GM12878 (cell line): ENCODE data around the gene EBI3. TPM values are rescaled to one million over a fixed set of nuclear protein-coding genes. Genes with fewer than 3 reads are reported as not detected.

ENCODE experiments used
- ASH2L ChIP-seq: fragments of 300-600, 200-600 bp; sonication (generic); IDR thresholded peaks from 2 replicates; pipeline ENCODE4 v1.6.1; 2017; ENCODE audit warnings: low read depth, mild to moderate bottlenecking, borderline replicate concordance
- BMI1 ChIP-seq: fragments of 450-650 bp; IDR thresholded peaks from 2 replicates; pipeline ENCODE4 v1.6.1; 2016; ENCODE audit warnings: mild to moderate bottlenecking, moderate library complexity, borderline replicate concordance
- CEBPB ChIP-seq, 2 experiments: fragments of 150-350 bp in 1 of 2; IDR thresholded peaks; 2 replicates each; pipeline ENCODE4 v1.6.1; 2012 to 2014; ENCODE audit warnings: low read depth in 2 of 2, low read length in 2 of 2, borderline replicate concordance in 1 of 2, inconsistent platforms in 1 of 2
- ETV6 ChIP-seq, 2 experiments: fragments of 450-650 bp in 1 of 2; IDR thresholded peaks in 1 of 2; conservative IDR thresholded peaks in 1 of 2; 2 replicates each; pipeline ENCODE4 v1.6.1; 2014; ENCODE audit warnings: antibody characterized with exemption in 1 of 2, borderline replicate concordance in 1 of 2, low read depth in 1 of 2, mild to moderate bottlenecking in 1 of 2, moderate library complexity in 1 of 2
- FOS ChIP-seq: IDR thresholded peaks from 3 replicates; pipeline ENCODE4 v1.6.1; 2011; ENCODE audit warnings: borderline replicate concordance; ENCODE audit not compliant: insufficient read length; ENCODE audit errors: extremely low read depth
- HCFC1 ChIP-seq: fragments of 150-350 bp; IDR thresholded peaks from 2 replicates; pipeline ENCODE4 v1.6.1; 2014; ENCODE audit warnings: low read length
- MEF2A ChIP-seq: IDR thresholded peaks from 2 replicates; pipeline ENCODE4 v1.6.1; 2011; ENCODE audit warnings: low read depth, mild to moderate bottlenecking, low read length, moderate library complexity; ENCODE audit not compliant: insufficient read depth
- NBN ChIP-seq: fragments of 450-650 bp; IDR thresholded peaks from 2 replicates; pipeline ENCODE4 v1.6.1; 2016
- RBBP5 ChIP-seq: fragments of 200-600 bp; sonication (generic); conservative IDR thresholded peaks from 2 replicates; pipeline ENCODE4 v1.6.1; 2016
- SMAD5 ChIP-seq: IDR thresholded peaks from 2 replicates; pipeline ENCODE4 v1.6.1; 2016; ENCODE audit warnings: antibody characterized with exemption, low read depth
- YY1 ChIP-seq: IDR thresholded peaks from 2 replicates; pipeline ENCODE4 v1.6.1; 2011; ENCODE audit warnings: low read depth, mild to moderate bottlenecking, low read length
- polyA plus RNA-seq, 11 experiments: library from polyadenylated mRNA; depleted of rRNA in 4 of 11; unstranded in 6 of 11; stranded (reverse) in 5 of 11; fragments of >200 nt; fragmentation: Nextera tagmentation in 4 of 11; fragmentation: Illumina TruSeq in 1 of 11; extraction: Ambion mirVana in 4 of 11; extraction: Trizol in 1 of 11; gene quantifications; 1 replicate in 1 of 11; 2 replicates in 10 of 11; pipeline versions ENCODE4 v1.2.1 to v1.2.3, GENCODE V29; 2011 to 2016; ENCODE audit warnings: inconsistent platforms in 2 of 11, missing spikeins in 2 of 11, low read depth in 1 of 11
- total RNA-seq, 4 experiments: library from RNA; depleted of rRNA in 3 of 4; stranded (reverse); fragments of >200 nt in 3 of 4; fragmentation: Illumina TruSeq in 1 of 4; extraction: Trizol in 1 of 4; gene quantifications; 2 replicates each; pipeline versions ENCODE4 v1.2.1 to v1.2.3, GENCODE V29; 2013 to 2021
- TF ChIP-seq, protein P1 (sequence below): fragments of 450-650 bp; formaldehyde crosslinking; IDR thresholded peaks from 2 replicates; pipeline ENCODE4 v1.5.0; 2022; ENCODE audit warnings: mild to moderate bottlenecking, missing genetic modification characterization
- TF ChIP-seq, protein P2 (sequence below): fragments of 450-650 bp; IDR thresholded peaks from 2 replicates; pipeline ENCODE4 v1.6.1; 2018; ENCODE audit warnings: borderline replicate concordance, mild to moderate bottlenecking; ENCODE audit not compliant: partially characterized antibody
- TF ChIP-seq, protein P3 (sequence below): fragments of 450-650 bp; IDR thresholded peaks from 2 replicates; pipeline ENCODE4 v1.6.1; 2017; ENCODE audit warnings: mild to moderate bottlenecking
- TF ChIP-seq, protein P4 (sequence below): IDR thresholded peaks from 2 replicates; pipeline ENCODE4 v1.6.1; 2011; ENCODE audit warnings: mild to moderate bottlenecking, low read depth, low read length, moderate library complexity; ENCODE audit not compliant: insufficient replicate concordance
- TF ChIP-seq, protein P5 (sequence below): fragments of 450-650 bp; IDR thresholded peaks from 2 replicates; pipeline ENCODE4 v1.6.1; 2017; ENCODE audit warnings: low read depth, mild to moderate bottlenecking, moderate library complexity
- TF ChIP-seq, protein P6 (sequence below): IDR thresholded peaks from 2 replicates; pipeline ENCODE4 v1.6.1; 2011; ENCODE audit warnings: borderline replicate concordance, low read depth, mild to moderate bottlenecking, moderate library complexity, low read length; ENCODE audit not compliant: insufficient read depth, poor library complexity, severe bottlenecking

Gene EBI3
- total and polyA plus RNA-seq, 10 of the 15 experiments (the other 5 are each of a cell fraction or from before 2014, with no cell fraction given): 22.0 to 288 (median 186) TPM

DNA sequence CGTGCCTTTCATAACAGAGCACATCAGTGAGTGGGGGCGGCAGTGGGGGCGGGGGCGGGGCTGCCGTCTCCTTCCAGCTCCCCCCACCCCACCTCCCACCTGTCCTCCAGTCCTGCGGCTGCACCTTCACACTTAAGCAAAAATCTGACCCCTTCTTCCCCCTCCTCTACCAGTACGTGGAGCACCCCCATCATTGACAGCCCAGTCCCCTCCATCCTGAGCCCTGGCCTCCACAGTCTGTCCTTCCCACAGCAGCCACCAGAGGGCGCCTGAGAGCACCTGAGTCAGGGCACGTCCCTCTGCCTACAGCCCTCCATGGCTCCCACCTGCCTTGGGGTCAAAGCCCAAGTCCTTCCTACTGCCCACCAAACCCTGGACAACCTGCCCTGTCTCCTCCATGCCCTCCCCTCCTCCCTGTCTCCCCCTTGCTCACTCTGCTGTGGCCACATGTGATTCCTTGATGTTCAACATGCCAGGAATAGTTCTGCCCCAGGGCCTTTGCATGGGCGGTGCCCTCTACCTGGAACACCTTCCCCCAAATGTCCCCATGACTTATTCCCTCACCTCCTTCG lies 4.0 kb downstream of the EBI3 start (continued):
- TF ChIP-seq, protein P1, sequence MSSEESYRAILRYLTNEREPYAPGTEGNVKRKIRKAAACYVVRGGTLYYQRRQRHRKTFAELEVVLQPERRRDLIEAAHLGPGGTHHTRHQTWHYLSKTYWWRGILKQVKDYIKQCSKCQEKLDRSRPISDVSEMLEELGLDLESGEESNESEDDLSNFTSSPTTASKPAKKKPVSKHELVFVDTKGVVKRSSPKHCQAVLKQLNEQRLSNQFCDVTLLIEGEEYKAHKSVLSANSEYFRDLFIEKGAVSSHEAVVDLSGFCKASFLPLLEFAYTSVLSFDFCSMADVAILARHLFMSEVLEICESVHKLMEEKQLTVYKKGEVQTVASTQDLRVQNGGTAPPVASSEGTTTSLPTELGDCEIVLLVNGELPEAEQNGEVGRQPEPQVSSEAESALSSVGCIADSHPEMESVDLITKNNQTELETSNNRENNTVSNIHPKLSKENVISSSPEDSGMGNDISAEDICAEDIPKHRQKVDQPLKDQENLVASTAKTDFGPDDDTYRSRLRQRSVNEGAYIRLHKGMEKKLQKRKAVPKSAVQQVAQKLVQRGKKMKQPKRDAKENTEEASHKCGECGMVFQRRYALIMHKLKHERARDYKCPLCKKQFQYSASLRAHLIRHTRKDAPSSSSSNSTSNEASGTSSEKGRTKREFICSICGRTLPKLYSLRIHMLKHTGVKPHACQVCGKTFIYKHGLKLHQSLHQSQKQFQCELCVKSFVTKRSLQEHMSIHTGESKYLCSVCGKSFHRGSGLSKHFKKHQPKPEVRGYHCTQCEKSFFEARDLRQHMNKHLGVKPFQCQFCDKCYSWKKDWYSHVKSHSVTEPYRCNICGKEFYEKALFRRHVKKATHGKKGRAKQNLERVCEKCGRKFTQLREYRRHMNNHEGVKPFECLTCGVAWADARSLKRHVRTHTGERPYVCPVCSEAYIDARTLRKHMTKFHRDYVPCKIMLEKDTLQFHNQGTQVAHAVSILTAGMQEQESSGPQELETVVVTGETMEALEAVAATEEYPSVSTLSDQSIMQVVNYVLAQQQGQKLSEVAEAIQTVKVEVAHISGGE (CRISPR knock-in tag): no peak
- TF ChIP-seq FOS: no peak
- TF ChIP-seq RBBP5: no peak
- TF ChIP-seq, protein P2, sequence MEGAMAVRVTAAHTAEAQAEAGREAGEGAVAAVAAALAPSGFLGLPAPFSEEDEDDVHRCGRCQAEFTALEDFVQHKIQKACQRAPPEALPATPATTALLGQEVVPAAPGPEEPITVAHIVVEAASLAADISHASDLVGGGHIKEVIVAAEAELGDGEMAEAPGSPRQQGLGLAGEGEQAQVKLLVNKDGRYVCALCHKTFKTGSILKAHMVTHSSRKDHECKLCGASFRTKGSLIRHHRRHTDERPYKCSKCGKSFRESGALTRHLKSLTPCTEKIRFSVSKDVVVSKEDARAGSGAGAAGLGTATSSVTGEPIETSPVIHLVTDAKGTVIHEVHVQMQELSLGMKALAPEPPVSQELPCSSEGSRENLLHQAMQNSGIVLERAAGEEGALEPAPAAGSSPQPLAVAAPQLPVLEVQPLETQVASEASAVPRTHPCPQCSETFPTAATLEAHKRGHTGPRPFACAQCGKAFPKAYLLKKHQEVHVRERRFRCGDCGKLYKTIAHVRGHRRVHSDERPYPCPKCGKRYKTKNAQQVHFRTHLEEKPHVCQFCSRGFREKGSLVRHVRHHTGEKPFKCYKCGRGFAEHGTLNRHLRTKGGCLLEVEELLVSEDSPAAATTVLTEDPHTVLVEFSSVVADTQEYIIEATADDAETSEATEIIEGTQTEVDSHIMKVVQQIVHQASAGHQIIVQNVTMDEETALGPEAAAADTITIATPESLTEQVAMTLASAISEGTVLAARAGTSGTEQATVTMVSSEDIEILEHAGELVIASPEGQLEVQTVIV: no peak
- TF ChIP-seq, protein P3, sequence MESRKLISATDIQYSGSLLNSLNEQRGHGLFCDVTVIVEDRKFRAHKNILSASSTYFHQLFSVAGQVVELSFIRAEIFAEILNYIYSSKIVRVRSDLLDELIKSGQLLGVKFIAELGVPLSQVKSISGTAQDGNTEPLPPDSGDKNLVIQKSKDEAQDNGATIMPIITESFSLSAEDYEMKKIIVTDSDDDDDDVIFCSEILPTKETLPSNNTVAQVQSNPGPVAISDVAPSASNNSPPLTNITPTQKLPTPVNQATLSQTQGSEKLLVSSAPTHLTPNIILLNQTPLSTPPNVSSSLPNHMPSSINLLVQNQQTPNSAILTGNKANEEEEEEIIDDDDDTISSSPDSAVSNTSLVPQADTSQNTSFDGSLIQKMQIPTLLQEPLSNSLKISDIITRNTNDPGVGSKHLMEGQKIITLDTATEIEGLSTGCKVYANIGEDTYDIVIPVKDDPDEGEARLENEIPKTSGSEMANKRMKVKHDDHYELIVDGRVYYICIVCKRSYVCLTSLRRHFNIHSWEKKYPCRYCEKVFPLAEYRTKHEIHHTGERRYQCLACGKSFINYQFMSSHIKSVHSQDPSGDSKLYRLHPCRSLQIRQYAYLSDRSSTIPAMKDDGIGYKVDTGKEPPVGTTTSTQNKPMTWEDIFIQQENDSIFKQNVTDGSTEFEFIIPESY: 0 out of 2 replicates have a peak, but pooled peaks have one; percentile 17
- TF ChIP-seq, protein P4, sequence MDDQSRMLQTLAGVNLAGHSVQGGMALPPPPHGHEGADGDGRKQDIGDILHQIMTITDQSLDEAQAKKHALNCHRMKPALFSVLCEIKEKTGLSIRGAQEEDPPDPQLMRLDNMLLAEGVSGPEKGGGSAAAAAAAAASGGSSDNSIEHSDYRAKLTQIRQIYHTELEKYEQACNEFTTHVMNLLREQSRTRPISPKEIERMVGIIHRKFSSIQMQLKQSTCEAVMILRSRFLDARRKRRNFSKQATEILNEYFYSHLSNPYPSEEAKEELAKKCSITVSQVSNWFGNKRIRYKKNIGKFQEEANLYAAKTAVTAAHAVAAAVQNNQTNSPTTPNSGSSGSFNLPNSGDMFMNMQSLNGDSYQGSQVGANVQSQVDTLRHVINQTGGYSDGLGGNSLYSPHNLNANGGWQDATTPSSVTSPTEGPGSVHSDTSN: no peak
- TF ChIP-seq HCFC1: no peak
- no peak for TF ChIP-seq BMI1
- no peak for TF ChIP-seq CEBPB (IDR thresholded peaks at IDR 0.05; ENCODE audit: borderline replicate concordance in 1 of 2, low read depth in 2 of 2, low read length in 2 of 2)
- TF ChIP-seq, protein P5, sequence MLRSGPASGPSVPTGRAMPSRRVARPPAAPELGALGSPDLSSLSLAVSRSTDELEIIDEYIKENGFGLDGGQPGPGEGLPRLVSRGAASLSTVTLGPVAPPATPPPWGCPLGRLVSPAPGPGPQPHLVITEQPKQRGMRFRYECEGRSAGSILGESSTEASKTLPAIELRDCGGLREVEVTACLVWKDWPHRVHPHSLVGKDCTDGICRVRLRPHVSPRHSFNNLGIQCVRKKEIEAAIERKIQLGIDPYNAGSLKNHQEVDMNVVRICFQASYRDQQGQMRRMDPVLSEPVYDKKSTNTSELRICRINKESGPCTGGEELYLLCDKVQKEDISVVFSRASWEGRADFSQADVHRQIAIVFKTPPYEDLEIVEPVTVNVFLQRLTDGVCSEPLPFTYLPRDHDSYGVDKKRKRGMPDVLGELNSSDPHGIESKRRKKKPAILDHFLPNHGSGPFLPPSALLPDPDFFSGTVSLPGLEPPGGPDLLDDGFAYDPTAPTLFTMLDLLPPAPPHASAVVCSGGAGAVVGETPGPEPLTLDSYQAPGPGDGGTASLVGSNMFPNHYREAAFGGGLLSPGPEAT: no peak
- TF ChIP-seq, protein P6, sequence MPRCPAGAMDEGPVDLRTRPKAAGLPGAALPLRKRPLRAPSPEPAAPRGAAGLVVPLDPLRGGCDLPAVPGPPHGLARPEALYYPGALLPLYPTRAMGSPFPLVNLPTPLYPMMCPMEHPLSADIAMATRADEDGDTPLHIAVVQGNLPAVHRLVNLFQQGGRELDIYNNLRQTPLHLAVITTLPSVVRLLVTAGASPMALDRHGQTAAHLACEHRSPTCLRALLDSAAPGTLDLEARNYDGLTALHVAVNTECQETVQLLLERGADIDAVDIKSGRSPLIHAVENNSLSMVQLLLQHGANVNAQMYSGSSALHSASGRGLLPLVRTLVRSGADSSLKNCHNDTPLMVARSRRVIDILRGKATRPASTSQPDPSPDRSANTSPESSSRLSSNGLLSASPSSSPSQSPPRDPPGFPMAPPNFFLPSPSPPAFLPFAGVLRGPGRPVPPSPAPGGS: no peak
- TF ChIP-seq YY1: peak; percentile 76
- no peak for TF ChIP-seq ETV6 (conservative IDR thresholded peaks at IDR 0.05 in 1 of 2, IDR thresholded peaks at IDR 0.05 in 1 of 2; ENCODE audit: borderline replicate concordance in 1 of 2, low read depth in 1 of 2)
- TF ChIP-seq SMAD5: no peak
- TF ChIP-seq ASH2L: no peak
- TF ChIP-seq MEF2A: no peak
- TF ChIP-seq NBN: peak; percentile 92
